Body of pancreas (tissue), 4 donors: ENCODE measurements around the gene NFILZ.

ENCODE experiments used
- POLR2A ChIP-seq, 3 donors: fragments of 450-650 bp; IDR thresholded peaks; one replicate each; pipeline ENCODE4 v1.6.1; 2016; ENCODE audit warnings: antibody characterized with exemption in 3 of 3, mild to moderate bottlenecking in 2 of 3
- TF ChIP-seq, protein P1 (sequence below), 7 experiments: fragments of 450-650 bp in 4 of 7; fragments of 200-600 bp in 3 of 7; sonication (generic) in 3 of 7; IDR thresholded peaks; one replicate each; pipeline ENCODE4 v1.5.1; 2016 to 2019; ENCODE audit warnings: antibody characterized with exemption in 7 of 7

DNA sequence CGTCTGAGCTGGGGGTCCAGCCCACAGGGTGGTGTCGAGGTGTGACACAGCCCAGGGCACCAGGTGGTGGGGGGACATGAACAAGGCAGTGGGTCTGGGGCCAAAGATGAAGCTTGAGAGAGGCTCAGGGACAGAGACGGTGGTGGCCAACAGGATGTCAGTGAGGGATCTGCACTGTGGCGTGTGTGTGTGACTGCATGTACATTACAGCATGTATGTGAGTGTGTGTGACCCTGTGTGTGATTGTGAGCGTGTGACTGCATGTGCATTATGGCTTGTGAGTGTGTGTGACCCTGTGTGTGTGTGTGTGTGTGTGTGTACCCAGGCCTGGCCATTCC, 21.5 kb upstream of the NFILZ start:
- TF ChIP-seq, protein P1, sequence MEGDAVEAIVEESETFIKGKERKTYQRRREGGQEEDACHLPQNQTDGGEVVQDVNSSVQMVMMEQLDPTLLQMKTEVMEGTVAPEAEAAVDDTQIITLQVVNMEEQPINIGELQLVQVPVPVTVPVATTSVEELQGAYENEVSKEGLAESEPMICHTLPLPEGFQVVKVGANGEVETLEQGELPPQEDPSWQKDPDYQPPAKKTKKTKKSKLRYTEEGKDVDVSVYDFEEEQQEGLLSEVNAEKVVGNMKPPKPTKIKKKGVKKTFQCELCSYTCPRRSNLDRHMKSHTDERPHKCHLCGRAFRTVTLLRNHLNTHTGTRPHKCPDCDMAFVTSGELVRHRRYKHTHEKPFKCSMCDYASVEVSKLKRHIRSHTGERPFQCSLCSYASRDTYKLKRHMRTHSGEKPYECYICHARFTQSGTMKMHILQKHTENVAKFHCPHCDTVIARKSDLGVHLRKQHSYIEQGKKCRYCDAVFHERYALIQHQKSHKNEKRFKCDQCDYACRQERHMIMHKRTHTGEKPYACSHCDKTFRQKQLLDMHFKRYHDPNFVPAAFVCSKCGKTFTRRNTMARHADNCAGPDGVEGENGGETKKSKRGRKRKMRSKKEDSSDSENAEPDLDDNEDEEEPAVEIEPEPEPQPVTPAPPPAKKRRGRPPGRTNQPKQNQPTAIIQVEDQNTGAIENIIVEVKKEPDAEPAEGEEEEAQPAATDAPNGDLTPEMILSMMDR (IDR thresholded peaks at IDR 0.05): no peak
- TF ChIP-seq POLR2A (IDR thresholded peaks at IDR 0.05): no peak
